Measurements from ENCODE around the gene RSBN1. TPM values are rescaled to one million over a fixed set of nuclear protein-coding genes. Genes with fewer than 3 reads are reported as not detected.

The RSBN1 gene
- total RNA-seq, 1 donor from 2014 or later, result 21.0 TPM

DNA sequence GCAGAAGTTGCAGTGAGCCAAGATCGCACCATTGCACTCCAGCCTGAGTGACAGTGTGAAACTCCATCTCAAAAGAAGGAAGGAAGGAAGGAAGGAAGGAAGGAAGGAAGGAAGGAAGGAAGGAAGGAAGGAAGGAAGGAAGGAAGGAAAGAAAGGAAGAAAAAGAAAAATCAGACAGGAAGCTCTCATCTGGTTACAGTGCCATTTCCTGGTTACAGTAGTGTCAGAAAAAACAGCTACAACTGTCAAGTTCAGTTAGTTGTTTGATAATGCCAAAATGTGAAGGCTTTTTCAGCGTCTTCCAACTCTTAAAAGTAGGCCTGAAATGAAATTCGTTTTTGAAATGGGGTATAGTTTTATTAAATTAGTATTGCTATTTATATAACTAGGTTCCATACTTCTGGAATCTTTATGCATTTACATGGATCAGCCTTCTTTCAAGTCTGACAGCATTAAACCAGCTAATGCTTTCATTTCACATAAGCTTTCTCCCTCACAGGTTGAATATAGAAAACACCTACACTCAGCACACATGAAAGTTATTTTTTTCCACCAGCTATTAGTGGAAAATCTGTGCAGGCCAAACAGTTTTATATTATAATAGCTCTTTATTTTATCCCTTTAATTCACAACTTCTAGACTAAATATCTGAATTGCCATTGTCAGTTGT, 38.0 kb upstream of the RSBN1 start:
- no peaks in the 10 kb centered on the region for H3K9me3 ChIP-seq
- ATAC-seq (no peak), DNase-seq (no peak)
- intact Hi-C loops (cut with DNase I), result no loop called here
- no peak for TF ChIP-seq CTCF (IDR thresholded peaks at IDR 0.05)
- no peak overlapping the region for H3K4me3 ChIP-seq
- no peaks in the 10 kb centered on the region for H3K27me3 ChIP-seq (ENCODE audit: low read depth)
- H3K36me3 ChIP-seq, result peaks cover 3% of the 10 kb centered on the region
- no peak overlapping the region for H3K27ac ChIP-seq
- no peaks in the 10 kb centered on the region for H3K4me1 ChIP-seq

DNA sequence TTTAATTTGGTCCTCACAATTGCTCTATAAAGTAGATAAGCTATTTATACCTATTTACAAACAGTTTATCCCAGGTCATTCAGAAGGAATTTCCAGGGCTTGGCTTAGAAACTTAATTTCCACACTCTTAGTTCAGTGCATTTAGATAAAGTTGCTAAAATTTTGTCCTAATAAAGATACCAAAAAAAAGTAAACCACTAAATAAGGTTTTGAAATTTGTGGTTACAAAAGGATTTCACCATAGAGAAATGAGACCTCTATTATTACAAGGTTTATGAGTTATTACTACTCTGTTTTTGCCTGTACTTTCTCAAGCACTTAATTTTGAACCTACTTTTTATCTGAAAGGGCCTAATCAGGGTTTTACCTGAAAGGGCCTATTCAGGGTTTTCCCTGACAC, 36.8 kb upstream of the RSBN1 start:
- Histone ChIP-seq H3K27me3 (ENCODE audit: low read depth) (no peaks in the 10 kb centered on the region), H3K4me3 (no peak overlapping the region), H3K4me1 (no peaks in the 10 kb centered on the region), H3K36me3 (peaks cover 3% of the 10 kb centered on the region), H3K27ac (no peak overlapping the region), H3K9me3 (no peaks in the 10 kb centered on the region)
- intact Hi-C loops (cut with DNase I), result no loop called here
- no peak for TF ChIP-seq CTCF (IDR thresholded peaks at IDR 0.05)
- no peak for DNase-seq
- no peak for ATAC-seq

- H3K27ac ChIP-seq, result no peak overlapping the region
- intact Hi-C loops (cut with DNase I), result no loop called here
- DNase-seq, result no peak
- H3K27me3 ChIP-seq (ENCODE audit: low read depth), result no peaks in the 10 kb centered on the region
- no peak overlapping the region for H3K4me3 ChIP-seq
- ATAC-seq, result no peak
- H3K36me3 ChIP-seq, result peaks cover 3% of the 10 kb centered on the region
- no peaks in the 10 kb centered on the region for H3K9me3 ChIP-seq
- no peaks in the 10 kb centered on the region for H3K4me1 ChIP-seq
- TF ChIP-seq CTCF (IDR thresholded peaks at IDR 0.05), result no peak
These were observed 34.2 kb upstream of the RSBN1 start for GRCh38 chr1:113846391-113847035.

- intact Hi-C loops (cut with DNase I), result no loop called here
These were observed 24.3 kb upstream of the RSBN1 start for GRCh38 chr1:113836534-113836933.

DNA sequence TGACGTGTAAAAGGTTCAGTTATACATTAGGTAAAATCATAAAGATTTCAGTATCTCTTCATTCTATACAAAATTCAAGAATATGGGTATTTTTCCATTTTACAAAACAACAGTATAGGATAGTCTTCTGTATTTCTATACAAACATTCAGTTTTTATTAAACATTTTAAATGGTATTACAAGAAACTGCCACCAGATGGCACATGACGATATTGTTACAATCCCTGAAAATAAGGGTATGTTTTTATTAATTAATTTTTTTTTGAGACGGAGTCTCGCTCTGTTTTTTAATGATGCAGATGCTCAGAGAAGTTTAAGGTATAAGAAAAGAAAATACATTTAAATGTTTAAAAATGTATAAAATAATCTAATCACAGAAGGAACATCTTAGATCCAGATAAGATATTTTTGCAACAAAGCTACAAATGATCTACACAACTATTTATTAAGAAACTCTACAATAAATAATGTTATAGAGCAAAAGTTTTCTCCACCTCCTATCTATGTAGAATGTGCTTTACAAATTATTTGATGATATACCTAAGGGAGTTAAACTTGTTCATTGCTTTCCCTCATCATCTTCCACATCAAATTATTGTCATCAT, 23.5 kb upstream of the RSBN1 start:
- no peak for ATAC-seq
- H3K27ac ChIP-seq, result no peak overlapping the region

More at GRCh38 chr1:113836534-113836933, 24.3 kb upstream of the RSBN1 start:
- no peaks in the 10 kb centered on the region for H3K4me1 ChIP-seq
- ATAC-seq (no peak), DNase-seq (no peak)
- H3K36me3 ChIP-seq, result peaks cover 15% of the 10 kb centered on the region
- H3K9me3 ChIP-seq, result no peaks in the 10 kb centered on the region
- no peaks in the 10 kb centered on the region for H3K27me3 ChIP-seq (ENCODE audit: low read depth)
- no peak overlapping the region for H3K27ac ChIP-seq
- H3K4me3 ChIP-seq, result no peak overlapping the region
- TF ChIP-seq CTCF (IDR thresholded peaks at IDR 0.05), result no peak

More for the DNA sequence above, 23.5 kb upstream of the RSBN1 start:
- H3K4me1 ChIP-seq, result no peaks in the 10 kb centered on the region
- H3K9me3 ChIP-seq, result no peaks in the 10 kb centered on the region
- no peak overlapping the region for H3K4me3 ChIP-seq
- peaks cover 15% of the 10 kb centered on the region for H3K36me3 ChIP-seq
- TF ChIP-seq CTCF (IDR thresholded peaks at IDR 0.05), result peak; percentile 59
- intact Hi-C loops (cut with DNase I), result no loop called here
- no peak for DNase-seq
- no peaks in the 10 kb centered on the region for H3K27me3 ChIP-seq (ENCODE audit: low read depth)
